ENCODE measurements around the gene TRERF1. TPM values are rescaled to one million over a fixed set of nuclear protein-coding genes. Genes with fewer than 3 reads are reported as not detected.

Gene TRERF1
- total and polyA plus RNA-seq, 2 of the 8 experiments (the other 6 are each of a cell fraction or from before 2014, with no cell fraction given) = 10.8 to 21.5 TPM

- Histone ChIP-seq H2BK20ac (ENCODE audit: low read length) (no peak overlapping the region), H2BK12ac (ENCODE audit: low read depth, low read length) (no peak overlapping the region), H2BK5ac (ENCODE audit: low read depth, low read length) (no peak overlapping the region), H3K18ac (ENCODE audit: extremely low read depth, low read length) (no peak overlapping the region), H3K9ac (replicated peaks in 1 of 4; ENCODE audit: extremely low read depth in 1 of 4, low read depth in 3 of 4, low read length in 3 of 4) (no peak overlapping the region), H3K27me3 (replicated peaks in 1 of 4; ENCODE audit: control insufficient read depth in 3 of 4, extremely low read depth in 1 of 4, insufficient read depth in 3 of 4, low read length in 3 of 4) (no peaks in the 10 kb centered on the region), H3K27ac (ENCODE audit: low read depth, low read length) (no peak overlapping the region), H4K20me1 (replicated peaks in 1 of 2; ENCODE audit: control insufficient read depth in 1 of 2, insufficient read depth in 2 of 2, low read length in 2 of 2) (peaks cover 0 to 8% of the 10 kb centered on the region in 2 experiments), H2AFZ (ENCODE audit: low read length) (no peak overlapping the region), H2BK120ac (replicated peaks; ENCODE audit: low read depth, low read length) (no peak overlapping the region), H2AK5ac (ENCODE audit: low read depth, low read length) (no peak overlapping the region), H3K4ac (replicated peaks; ENCODE audit: insufficient read length, low read depth, low read length) (no peak overlapping the region), H3K4me1 (replicated peaks in 1 of 4; ENCODE audit: control insufficient read depth in 3 of 4, insufficient read depth in 4 of 4, low read length in 3 of 4) (peaks cover 3 to 20% (median 16%) of the 10 kb centered on the region in 4 experiments), H3K4me2 (ENCODE audit: insufficient read depth in 1 of 2, low read depth in 2 of 2, low read length in 2 of 2) (no peak overlapping the region), H4K5ac (ENCODE audit: insufficient read length, low read depth, low read length) (no peak overlapping the region), H3K23ac (ENCODE audit: insufficient read length) (no peak overlapping the region), H2BK15ac (ENCODE audit: low read length) (no peak overlapping the region), H3K36me3 (ENCODE audit: control insufficient read depth in 2 of 4, insufficient read depth in 4 of 4, low read length in 3 of 4) (peaks cover 0 to 8% (median 3%) of the 10 kb centered on the region in 4 experiments; a peak in 2 of 8 replicates), H3K79me1 (ENCODE audit: low read depth, low read length) (peaks cover 8% of the 10 kb centered on the region), H4K8ac (ENCODE audit: extremely low read depth, insufficient read depth, low read length) (no peak overlapping the region), H4K91ac (replicated peaks; ENCODE audit: insufficient read length, low read length) (no peak overlapping the region), H3K9me3 (ENCODE audit: insufficient read depth in 2 of 2, low read depth in 1 of 2, low read length in 1 of 2) (peaks cover 0 to 5% of the 10 kb centered on the region in 2 experiments; a peak in 2 of 4 replicates), H3K79me2 (ENCODE audit: control insufficient read depth in 1 of 2, insufficient read depth in 2 of 2, low read length in 2 of 2) (peaks cover 4 to 88% of the 10 kb centered on the region in 2 experiments; a peak in 3 of 4 replicates), H3K4me3 (ENCODE audit: extremely low read depth in 1 of 4, insufficient read depth in 2 of 4, low read depth in 3 of 4, low read length in 4 of 4) (no peak overlapping the region), H3K14ac (ENCODE audit: insufficient read length) (no peak overlapping the region), H3K23me2 (ENCODE audit: low read depth, low read length) (no peaks in the 10 kb centered on the region), H3K56ac (replicated peaks; ENCODE audit: insufficient read length, low read depth, low read length) (no peak overlapping the region)
- no peak for TF ChIP-seq YY1 (IDR thresholded peaks at IDR 0.05; ENCODE audit: low read depth, low read length)
- TF ChIP-seq MAX (IDR thresholded peaks at IDR 0.05) = no peak
- no peak for TF ChIP-seq GABPA (IDR thresholded peaks at IDR 0.05; ENCODE audit: borderline replicate concordance, insufficient read depth, low read length)
- DNase-seq (ENCODE audit: low read depth in 1 of 2, low spot score in 2 of 2) (no peak), FAIRE-seq (no peak)
- POLR2A ChIA-PET (ENCODE audit: partially characterized antibody) = no interaction called here
- CTCF ChIA-PET (ENCODE audit: partially characterized antibody) = interaction anchor here (0.6 to 1.4 kb wide), 4 partner anchors 9 to 48 kb away, joined by 3 to 9 read pairs (median 3); no protein-coding TSS in a partner anchor
- 84% methylated on average over 2 of the region's 2 CpGs; no CpG with 5 or more reads in 1 of the 2 experiments for WGBS, 2 experiments (ENCODE audit: extremely low coverage in 1 of 2, insufficient coverage in 1 of 2, insufficient read length in 1 of 2, insufficient replicate concordance in 2 of 2, low coverage in 1 of 2, low lambda C conversion rate in 2 of 2, missing lambda C conversion rate in 1 of 2)
These were observed 18.3 kb downstream of the TRERF1 start for GRCh38 chr6:42433409-42433808.

Data from H1 (cell line).